ENCODE measurements around the gene MYO7A.

MYO7A gene

DNA sequence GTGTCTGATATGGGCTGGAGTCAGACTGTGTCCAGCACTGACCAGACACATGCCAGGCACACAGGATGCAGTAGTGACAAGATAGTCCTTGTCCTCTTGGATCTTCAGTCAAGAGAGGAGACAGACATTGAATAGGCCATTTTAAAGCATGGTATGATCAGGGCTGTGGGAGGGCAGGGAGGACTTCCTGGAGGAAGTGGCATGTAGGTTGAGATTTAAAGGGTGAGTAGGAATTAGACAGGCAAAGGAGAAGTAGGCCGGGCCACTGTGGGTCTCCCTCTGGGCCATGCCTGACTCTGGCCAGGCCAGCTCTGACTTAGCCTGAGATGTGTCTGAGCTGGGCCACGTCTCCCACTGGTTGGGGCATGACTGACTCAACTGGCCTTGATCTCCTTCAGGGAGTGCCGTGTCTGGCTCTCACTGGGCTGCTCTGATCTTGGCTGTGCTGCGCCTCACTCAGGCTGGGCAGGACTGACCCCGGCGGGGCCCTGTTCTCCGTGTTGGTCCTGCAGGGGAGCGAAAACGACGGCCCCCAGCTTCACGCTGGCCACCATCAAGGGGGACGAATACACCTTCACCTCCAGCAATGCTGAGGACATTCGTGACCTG lies 71.2 kb downstream of the MYO7A start:
- Histone ChIP-seq H3K27me3 (ENCODE audit: control insufficient read depth, insufficient read depth, low read length) (no peaks in the 10 kb centered on the region), H3K4me3 (ENCODE audit: low read depth, low read length) (no peak overlapping the region), H3K4me1 (ENCODE audit: control insufficient read depth, insufficient read depth, low read length) (no peaks in the 10 kb centered on the region), H3K9ac (ENCODE audit: low read depth, low read length) (no peak overlapping the region), H3K9me3 (ENCODE audit: control insufficient read depth, insufficient read depth, low read length) (no peaks in the 10 kb centered on the region), H3K27ac (ENCODE audit: low read depth, low read length) (no peak overlapping the region), H3K36me3 (ENCODE audit: control insufficient read depth, insufficient read depth, low read length) (no peaks in the 10 kb centered on the region)

DNA sequence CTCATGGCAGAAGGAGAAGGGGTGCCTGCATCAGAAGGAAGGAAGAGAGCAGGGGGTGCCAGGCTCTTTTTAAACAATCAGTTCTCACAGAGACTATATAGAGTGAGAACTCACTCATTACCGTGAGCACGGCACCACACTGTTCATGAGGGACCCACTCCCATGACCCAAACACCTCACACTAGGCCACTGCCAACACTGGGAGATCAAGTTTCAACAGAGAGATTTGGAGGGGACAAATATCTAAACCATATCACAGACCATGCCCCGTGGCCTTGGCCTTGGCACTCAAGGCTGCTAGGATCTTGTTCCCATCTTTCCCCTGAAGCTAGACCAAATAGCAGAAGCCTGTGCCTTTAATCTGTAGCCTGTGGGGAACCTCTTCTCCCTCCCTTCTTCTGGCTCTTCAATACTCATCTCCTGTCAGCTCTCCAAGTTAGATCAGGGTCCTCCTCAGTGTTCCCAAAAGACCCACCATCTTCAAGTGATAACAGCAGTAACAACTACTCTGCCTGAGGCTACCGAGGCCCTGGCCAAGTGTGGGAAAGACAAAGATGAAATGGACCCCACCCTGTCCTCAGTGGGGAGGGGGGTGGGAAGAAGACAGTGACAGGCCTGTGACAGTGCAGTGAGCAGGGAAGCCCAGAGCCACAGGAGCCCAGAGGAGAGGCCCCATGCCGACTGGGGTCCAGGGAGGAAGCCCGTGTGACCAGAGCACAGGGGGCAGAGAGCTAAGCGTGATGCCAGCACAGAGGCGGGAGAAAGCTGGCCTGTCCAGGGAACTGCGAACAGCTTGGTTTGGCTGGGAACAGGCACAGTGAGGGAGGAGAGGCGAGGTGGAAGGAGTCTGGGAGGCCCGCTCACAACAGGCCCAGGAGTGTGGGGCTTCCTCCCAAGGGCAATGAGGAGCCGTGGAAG lies 72.6 kb downstream of the MYO7A start:
- H3K9me3 ChIP-seq (ENCODE audit: control insufficient read depth, insufficient read depth, low read length): no peaks in the 10 kb centered on the region
- H3K27ac ChIP-seq (ENCODE audit: low read depth, low read length): no peak overlapping the region
- H3K4me3 ChIP-seq (ENCODE audit: low read depth, low read length): no peak overlapping the region
- H3K27me3 ChIP-seq (ENCODE audit: control insufficient read depth, insufficient read depth, low read length): no peaks in the 10 kb centered on the region
- H3K9ac ChIP-seq (ENCODE audit: low read depth, low read length): no peak overlapping the region
- H3K36me3 ChIP-seq (ENCODE audit: control insufficient read depth, insufficient read depth, low read length): no peaks in the 10 kb centered on the region
- H3K4me1 ChIP-seq (ENCODE audit: control insufficient read depth, insufficient read depth, low read length): no peaks in the 10 kb centered on the region

DNA sequence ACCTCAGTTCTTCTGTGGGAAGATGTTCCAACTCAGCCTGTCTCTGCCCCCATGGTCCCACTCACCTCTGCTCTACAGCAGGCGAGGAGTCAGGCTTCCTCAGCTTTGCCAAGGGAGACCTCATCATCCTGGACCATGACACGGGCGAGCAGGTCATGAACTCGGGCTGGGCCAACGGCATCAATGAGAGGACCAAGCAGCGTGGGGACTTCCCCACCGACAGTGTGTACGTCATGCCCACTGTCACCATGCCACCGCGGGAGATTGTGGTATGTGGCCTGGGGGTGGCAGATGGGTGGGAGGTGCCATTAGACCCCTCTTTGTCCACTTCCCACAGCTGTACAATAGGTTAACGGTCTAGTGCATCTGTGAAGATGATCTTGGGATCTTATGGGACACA lies 73.3 kb downstream of the MYO7A start:
- Histone ChIP-seq H3K27me3 (ENCODE audit: control insufficient read depth, insufficient read depth, low read length) (no peaks in the 10 kb centered on the region), H3K9ac (ENCODE audit: low read depth, low read length) (no peak overlapping the region), H3K27ac (ENCODE audit: low read depth, low read length) (no peak overlapping the region), H3K36me3 (ENCODE audit: control insufficient read depth, insufficient read depth, low read length) (no peaks in the 10 kb centered on the region), H3K4me1 (ENCODE audit: control insufficient read depth, insufficient read depth, low read length) (no peaks in the 10 kb centered on the region), H3K9me3 (ENCODE audit: control insufficient read depth, insufficient read depth, low read length) (no peaks in the 10 kb centered on the region), H3K4me3 (ENCODE audit: low read depth, low read length) (no peak overlapping the region)

DNA sequence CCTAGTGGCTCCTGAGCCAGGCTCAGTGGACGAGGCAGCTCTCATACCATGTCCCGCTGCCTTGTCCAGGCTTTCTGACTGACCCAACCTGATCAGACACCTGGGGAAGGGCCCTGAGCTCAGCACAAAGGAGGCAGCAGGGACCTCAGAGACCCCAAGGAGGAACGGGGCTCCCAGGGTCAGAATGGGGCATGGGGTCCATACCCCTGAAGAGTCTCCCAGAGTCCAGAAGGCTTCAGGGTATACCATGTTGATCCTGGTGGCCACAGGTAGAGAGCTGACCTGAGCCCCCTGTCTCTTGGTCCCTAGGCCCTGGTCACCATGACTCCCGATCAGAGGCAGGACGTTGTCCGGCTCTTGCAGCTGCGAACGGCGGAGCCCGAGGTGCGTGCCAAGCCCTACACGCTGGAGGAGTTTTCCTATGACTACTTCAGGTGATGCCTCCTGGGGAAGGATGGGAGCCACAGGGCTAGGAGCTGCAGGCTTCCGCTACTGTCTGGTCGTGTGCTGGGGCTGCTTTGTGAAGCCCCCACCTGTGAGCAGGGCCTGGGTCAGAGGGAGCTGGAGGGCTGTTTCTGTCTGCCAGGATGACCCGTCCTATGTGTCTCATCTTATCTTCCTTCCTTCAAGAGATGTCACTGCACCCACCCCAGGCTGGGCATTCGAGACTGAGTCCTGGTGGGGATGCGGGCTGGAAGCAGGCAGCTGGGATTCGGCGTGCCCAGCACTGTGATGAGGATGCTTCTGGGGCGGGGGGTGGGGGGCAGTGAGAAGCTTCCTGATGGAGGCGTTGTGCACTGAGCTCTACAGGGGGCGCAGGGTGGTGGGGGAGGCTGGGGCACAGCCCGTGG lies 74.2 kb downstream of the MYO7A start:
- Histone ChIP-seq H3K9ac (ENCODE audit: low read depth, low read length) (no peak overlapping the region), H3K9me3 (ENCODE audit: control insufficient read depth, insufficient read depth, low read length) (no peaks in the 10 kb centered on the region), H3K36me3 (ENCODE audit: control insufficient read depth, insufficient read depth, low read length) (no peaks in the 10 kb centered on the region), H3K4me1 (ENCODE audit: control insufficient read depth, insufficient read depth, low read length) (no peaks in the 10 kb centered on the region), H3K27ac (ENCODE audit: low read depth, low read length) (no peak overlapping the region), H3K4me3 (ENCODE audit: low read depth, low read length) (no peak overlapping the region), H3K27me3 (ENCODE audit: control insufficient read depth, insufficient read depth, low read length) (no peaks in the 10 kb centered on the region)

DNA sequence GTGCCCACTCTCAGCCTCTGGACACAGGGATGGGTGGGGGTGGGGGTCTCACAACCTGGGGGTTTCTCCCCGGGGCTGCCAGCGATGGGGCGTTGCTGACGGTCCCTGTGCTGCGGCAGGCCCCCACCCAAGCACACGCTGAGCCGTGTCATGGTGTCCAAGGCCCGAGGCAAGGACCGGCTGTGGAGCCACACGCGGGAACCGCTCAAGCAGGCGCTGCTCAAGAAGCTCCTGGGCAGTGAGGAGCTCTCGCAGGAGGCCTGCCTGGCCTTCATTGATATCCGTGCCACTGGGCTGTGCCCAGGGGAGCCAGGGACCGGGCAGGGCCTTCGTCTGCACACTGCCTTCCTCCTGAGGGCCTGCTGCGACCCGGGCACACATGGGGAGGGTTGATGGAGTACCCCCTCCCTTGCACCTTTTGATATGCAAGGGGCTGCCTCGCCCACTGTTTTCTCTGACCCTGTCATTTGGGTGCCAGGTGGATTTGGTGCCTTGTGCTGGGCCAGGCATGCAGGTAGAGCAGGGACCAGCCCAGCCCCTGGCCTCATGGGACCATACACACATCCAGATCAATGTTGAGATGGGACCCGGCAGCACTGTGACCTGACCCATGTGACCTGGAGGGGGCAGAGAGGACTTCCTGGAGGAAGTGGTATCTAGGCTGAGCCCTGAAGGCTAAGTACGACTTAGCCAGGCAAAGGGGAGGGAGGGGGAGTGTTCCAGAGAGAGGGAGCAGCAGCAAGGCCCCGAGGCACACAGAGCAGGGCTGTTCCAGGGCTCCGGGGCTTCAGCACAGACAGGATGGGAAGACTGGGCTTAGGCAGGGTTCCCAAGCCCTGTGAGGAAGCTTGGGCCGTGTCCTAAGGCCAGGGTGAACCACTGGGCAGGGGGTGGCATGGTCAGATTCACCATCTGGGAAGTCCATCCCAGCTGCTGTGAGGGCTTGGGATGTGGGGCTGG lies 75.2 kb downstream of the MYO7A start:
- Histone ChIP-seq H3K36me3 (ENCODE audit: control insufficient read depth, insufficient read depth, low read length) (no peaks in the 10 kb centered on the region), H3K4me3 (ENCODE audit: low read depth, low read length) (no peak overlapping the region), H3K9ac (ENCODE audit: low read depth, low read length) (no peak overlapping the region), H3K9me3 (ENCODE audit: control insufficient read depth, insufficient read depth, low read length) (no peaks in the 10 kb centered on the region), H3K4me1 (ENCODE audit: control insufficient read depth, insufficient read depth, low read length) (no peaks in the 10 kb centered on the region), H3K27ac (ENCODE audit: low read depth, low read length) (no peak overlapping the region), H3K27me3 (ENCODE audit: control insufficient read depth, insufficient read depth, low read length) (no peaks in the 10 kb centered on the region)

DNA sequence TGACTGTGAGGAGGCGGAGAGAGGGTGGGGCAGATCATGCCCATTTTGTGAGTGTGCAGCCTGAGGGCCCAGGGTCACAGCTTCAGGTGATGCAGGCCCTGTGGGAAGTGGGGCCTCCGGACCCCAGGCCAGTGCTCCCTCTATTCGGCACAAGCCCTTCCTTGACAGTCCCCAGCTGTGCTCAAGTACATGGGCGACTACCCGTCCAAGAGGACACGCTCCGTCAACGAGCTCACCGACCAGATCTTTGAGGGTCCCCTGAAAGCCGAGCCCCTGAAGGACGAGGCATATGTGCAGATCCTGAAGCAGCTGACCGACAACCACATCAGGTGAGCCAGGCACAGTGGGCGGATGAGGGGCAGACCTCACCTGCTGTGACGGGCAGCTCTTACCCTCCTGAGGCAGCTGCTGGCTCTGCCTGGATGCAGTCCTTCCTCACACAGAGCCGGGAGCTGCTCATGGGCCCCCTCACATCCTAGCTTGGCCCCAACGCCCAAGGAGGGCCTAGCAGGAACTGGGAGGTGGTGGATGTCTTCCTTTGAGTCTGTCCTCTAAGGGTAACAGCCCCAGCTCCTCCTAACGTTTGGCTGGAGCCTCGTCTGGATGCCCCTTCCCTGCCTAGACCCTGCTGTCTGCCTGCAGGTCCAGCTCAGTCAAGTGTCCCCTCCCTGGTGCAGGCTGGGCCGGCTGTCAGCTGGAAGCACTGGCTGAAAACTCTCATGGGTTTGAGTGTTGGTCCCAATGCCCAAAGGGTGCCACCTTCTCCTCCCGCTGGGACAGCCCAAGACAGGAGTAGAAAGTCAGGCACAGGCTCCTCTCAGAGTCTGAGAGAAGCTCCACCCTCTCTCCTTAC lies 76.1 kb downstream of the MYO7A start:
- no peaks in the 10 kb centered on the region for H3K4me1 ChIP-seq (ENCODE audit: control insufficient read depth, insufficient read depth, low read length)
- no peak overlapping the region for H3K27ac ChIP-seq (ENCODE audit: low read depth, low read length)
- H3K9ac ChIP-seq (ENCODE audit: low read depth, low read length): no peak overlapping the region
- H3K36me3 ChIP-seq (ENCODE audit: control insufficient read depth, insufficient read depth, low read length): no peaks in the 10 kb centered on the region
- H3K4me3 ChIP-seq (ENCODE audit: low read depth, low read length): no peak overlapping the region
- no peaks in the 10 kb centered on the region for H3K27me3 ChIP-seq (ENCODE audit: control insufficient read depth, insufficient read depth, low read length)
- H3K9me3 ChIP-seq (ENCODE audit: control insufficient read depth, insufficient read depth, low read length): no peaks in the 10 kb centered on the region

DNA sequence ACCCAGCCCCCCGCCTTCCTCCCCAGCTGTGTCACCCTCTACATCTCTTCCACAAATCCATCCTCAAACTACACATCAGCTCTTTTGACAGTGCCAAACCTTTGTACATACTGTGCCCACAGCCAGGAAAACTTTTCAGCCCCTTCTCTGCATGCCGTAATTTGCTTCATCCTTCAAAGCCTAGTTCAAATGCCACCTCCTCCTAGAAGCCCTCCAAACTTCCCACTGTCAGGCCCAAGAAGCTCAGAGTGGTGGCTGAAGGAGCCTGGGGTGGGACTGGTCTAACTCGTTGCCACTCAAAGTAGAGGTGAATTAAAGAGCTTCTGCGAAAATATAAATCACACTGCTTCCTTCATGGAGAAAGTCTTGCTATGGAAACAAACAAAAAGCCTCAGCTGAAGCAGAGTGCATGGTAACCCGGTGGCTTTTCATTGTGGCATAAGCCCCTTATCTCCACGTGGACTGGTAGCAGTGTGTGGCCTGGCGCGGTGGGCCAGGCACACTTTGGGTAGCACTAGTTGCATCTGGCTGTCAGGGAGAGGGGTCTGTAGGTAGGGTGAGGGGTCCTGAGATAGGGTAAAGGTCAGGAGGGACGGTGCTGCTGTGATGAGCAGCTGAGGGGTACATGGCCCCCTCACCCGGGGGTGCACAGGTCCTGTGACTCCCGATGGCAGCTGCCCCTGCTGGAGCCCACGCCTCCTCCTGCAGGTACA lies 76.9 kb downstream of the MYO7A start:
- no peaks in the 10 kb centered on the region for H3K9me3 ChIP-seq (ENCODE audit: control insufficient read depth, insufficient read depth, low read length)
- no peak overlapping the region for H3K27ac ChIP-seq (ENCODE audit: low read depth, low read length)
- H3K27me3 ChIP-seq (ENCODE audit: control insufficient read depth, insufficient read depth, low read length): no peaks in the 10 kb centered on the region
- H3K9ac ChIP-seq (ENCODE audit: low read depth, low read length): no peak overlapping the region
- H3K36me3 ChIP-seq (ENCODE audit: control insufficient read depth, insufficient read depth, low read length): no peaks in the 10 kb centered on the region
- no peaks in the 10 kb centered on the region for H3K4me1 ChIP-seq (ENCODE audit: control insufficient read depth, insufficient read depth, low read length)
- H3K4me3 ChIP-seq (ENCODE audit: low read depth, low read length): no peak overlapping the region

DNA sequence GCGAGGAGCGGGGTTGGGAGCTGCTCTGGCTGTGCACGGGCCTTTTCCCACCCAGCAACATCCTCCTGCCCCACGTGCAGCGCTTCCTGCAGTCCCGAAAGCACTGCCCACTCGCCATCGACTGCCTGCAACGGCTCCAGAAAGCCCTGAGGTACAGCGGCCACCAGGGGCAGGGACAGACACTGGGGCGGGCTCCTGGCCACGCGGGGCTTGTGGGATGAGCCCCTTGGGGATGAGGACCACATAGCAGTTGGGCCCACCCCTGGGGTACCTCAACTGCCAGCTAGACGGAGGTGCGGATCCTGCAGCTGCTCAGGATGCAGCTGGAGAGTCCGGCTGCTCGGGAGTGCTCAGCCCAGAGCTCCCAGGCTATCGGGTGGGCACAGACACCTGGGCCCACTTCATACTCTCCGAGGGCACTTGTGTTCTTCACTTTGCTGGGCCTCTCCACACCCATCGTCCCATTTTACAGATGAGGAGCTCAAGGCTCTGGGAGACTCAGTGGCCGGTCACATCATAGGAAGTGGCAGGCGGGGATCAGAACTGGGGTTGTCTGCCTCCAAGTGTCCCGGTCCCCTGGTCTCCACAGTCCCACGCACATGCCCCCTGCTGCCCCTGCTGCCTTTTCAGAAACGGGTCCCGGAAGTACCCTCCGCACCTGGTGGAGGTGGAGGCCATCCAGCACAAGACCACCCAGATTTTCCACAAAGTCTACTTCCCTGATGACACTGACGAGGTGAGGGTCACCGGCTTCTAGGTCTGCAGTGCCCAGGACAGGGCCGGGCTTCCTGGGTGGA lies 77.6 kb downstream of the MYO7A start:
- no peak overlapping the region for H3K4me3 ChIP-seq (ENCODE audit: low read depth, low read length)
- H3K36me3 ChIP-seq (ENCODE audit: control insufficient read depth, insufficient read depth, low read length): no peaks in the 10 kb centered on the region
- no peaks in the 10 kb centered on the region for H3K4me1 ChIP-seq (ENCODE audit: control insufficient read depth, insufficient read depth, low read length)
- no peaks in the 10 kb centered on the region for H3K27me3 ChIP-seq (ENCODE audit: control insufficient read depth, insufficient read depth, low read length)
- H3K27ac ChIP-seq (ENCODE audit: low read depth, low read length): no peak overlapping the region
- no peak overlapping the region for H3K9ac ChIP-seq (ENCODE audit: low read depth, low read length)
- no peaks in the 10 kb centered on the region for H3K9me3 ChIP-seq (ENCODE audit: control insufficient read depth, insufficient read depth, low read length)
